Fibroblast of pulmonary artery (primary cell): ENCODE results near the gene GFAP.

ENCODE experiments used
- DNase-seq: peaks from one replicate; pipeline ENCODE4 v3.0.0-alpha.2; 2010; ENCODE audit warnings: low read depth
- H3K4me3 ChIP-seq: replicated peaks from 2 replicates; pipeline ENCODE4 v1.5.1; 2011; ENCODE audit warnings: low read depth, mild to moderate bottlenecking, control low read depth, low read length, moderate library complexity
- CTCF ChIP-seq: IDR thresholded peaks from 2 replicates; pipeline ENCODE4 v1.5.1; 2011; ENCODE audit warnings: mild to moderate bottlenecking, control low read depth, low read length, inconsistent platforms; ENCODE audit errors: missing control alignments

GFAP gene

DNA sequence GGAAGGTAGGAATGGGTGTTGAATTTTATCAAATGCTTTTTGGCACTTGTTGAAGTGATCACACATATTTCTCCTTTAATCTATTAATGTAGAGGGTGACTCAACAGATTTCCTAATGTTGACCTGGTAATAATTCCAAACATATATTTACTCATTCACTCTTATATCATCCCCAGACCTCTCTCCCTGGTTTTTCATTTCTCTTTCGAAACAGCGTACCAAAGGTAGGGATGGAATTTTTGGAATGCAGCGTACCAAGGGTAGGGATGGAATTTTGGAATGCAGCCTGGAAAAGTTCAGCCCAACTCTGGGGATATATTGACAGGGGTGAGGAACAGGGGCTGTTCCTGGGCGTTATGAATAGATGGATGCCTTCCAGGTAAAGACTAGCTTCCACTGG lies 25.0 kb upstream of the GFAP start:
- no peak for TF ChIP-seq CTCF
- H3K4me3 ChIP-seq = no peak overlapping the region
- peak; percentile 69 for DNase-seq

GRCh38 chr17:44935116-44935515 lies 19.8 kb upstream of the GFAP start:
- DNase-seq = no peak
- H3K4me3 ChIP-seq = no peak overlapping the region
- TF ChIP-seq CTCF = no peak

DNA sequence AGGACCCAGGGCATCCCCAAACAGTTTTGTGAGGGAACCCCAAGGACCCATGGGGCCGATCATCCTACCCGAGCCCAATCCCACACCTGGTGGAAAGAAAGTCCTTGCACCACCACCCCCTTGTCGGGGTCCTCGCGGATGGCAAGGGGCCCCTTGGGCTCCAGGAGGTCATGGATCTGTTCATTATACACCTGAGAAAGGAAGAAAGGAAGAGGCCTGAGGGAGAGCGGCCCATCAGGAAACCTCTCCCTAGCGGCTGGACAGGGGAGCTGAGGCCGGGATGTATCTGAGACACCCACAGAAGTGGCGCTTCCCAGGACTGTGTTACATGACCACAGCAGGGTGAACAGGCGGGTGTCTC lies 19.4 kb upstream of the GFAP start:
- no peak overlapping the region for H3K4me3 ChIP-seq
- TF ChIP-seq CTCF = no peak
- no peak for DNase-seq

- no peak for DNase-seq
- TF ChIP-seq CTCF = no peak
- no peak overlapping the region for H3K4me3 ChIP-seq
Measured at GRCh38 chr17:44933824-44934744, 18.8 kb upstream of the GFAP start.

- DNase-seq = no peak
- H3K4me3 ChIP-seq = no peak overlapping the region
- TF ChIP-seq CTCF = no peak
Measured at GRCh38 chr17:44932787-44933097, 17.4 kb upstream of the GFAP start.

GRCh38 chr17:44932096-44932786 lies 16.9 kb upstream of the GFAP start:
- no peak for DNase-seq
- TF ChIP-seq CTCF = no peak
- H3K4me3 ChIP-seq = no peak overlapping the region
